Measurements from ENCODE around the gene NCOA6. TPM values are rescaled to one million over a fixed set of nuclear protein-coding genes. Genes with fewer than 3 reads are reported as not detected.
"Not testable (repeated sequence)": the region's sequence is repeated elsewhere in the genome, so short reads cannot be mapped to it uniquely, and the experiment has no call there.

The NCOA6 gene
- polyA plus RNA-seq, 3 donors, result 43.1 to 53.4 (median 52.1) TPM

DNA sequence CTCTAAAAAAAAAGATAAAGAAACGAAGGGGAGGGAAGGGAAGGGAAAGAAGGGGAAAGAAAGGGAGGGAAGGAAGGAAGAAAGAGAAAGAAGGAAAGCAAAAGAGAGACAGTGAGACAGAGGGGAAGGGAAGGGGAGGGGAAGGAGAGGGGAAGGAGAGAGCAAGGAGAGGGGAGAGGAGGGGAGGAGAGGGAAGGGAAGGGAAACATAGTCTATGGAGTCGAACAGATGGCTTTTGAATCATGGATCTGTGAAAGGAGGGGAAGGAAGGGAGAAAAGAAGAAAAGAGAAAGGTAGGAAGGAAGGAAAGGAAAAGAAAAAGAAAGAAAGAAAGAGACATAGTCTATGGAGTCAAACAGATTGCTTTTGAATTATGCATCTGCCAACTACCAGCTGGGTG lies 16.7 kb upstream of the NCOA6 start:
- no peak for DNase-seq

- DNase-seq, result peak; percentile 29
Observed at GRCh38 chr20:34834459-34834893, 9.0 kb upstream of the NCOA6 start.

- DNase-seq, result no peak
Observed at GRCh38 chr20:34831936-34832335, 6.5 kb upstream of the NCOA6 start.

GRCh38 chr20:34829191-34829590 lies 3.7 kb upstream of the NCOA6 start:
- no peak for DNase-seq

- peak; percentile 47 for DNase-seq
Observed at GRCh38 chr20:34824806-34825529, 483 bp downstream of the NCOA6 start.

DNA sequence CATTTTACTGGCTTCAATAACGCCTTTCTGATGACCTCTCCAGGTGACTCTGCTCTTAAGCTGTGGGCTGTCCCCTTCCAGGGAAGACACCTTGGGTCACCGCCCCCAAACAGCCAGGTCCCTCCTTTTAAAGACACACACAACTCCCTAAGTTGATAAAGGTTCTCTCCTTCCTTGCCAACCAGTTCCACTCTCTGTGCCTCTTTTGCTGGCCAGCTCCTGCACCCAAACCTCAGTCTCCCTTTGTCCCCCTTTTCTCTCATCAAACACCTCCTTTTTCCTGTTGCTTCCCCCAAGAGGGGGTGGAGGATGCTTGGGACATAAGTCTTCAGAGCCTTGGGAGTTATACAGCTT lies 1.0 kb downstream of the NCOA6 start:
- peak; percentile 61 for DNase-seq

GRCh38 chr20:34824026-34824425 lies 1.4 kb downstream of the NCOA6 start:
- DNase-seq, result no peak

DNA sequence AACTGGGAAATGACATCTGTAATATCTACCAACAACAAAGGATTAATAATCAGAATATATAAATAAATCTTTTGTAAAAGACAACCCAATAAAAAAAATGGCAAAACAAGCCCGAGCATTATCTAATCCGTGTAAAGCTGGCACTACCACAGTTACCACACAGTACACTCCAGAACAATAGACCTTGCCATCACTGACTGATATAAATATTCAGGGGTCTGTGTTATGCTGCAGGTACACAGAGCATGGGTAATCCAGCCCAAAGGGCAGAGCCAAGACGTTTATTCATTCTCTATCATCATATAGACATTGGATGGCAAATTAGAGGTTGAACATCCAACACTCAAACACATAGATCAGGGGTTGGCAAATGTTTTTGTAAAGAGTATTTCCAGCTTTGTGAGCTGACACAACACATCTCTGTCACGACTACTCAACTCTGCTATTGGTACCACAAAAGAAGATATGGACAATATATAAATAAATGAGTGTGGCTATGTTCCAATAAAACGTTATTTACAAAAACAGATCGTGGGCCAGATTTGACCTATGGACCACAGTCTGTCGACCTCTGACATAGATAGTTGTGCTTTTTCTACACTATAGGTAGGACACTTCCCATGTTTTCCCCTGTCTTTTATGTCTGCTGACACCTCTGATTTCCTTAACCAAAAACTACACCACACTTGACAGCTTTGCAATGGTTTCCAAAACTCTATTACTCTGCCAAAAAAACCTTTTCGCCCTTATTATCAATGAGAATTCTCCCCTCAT lies 4.5 kb downstream of the NCOA6 start:
- no peak for DNase-seq

DNA sequence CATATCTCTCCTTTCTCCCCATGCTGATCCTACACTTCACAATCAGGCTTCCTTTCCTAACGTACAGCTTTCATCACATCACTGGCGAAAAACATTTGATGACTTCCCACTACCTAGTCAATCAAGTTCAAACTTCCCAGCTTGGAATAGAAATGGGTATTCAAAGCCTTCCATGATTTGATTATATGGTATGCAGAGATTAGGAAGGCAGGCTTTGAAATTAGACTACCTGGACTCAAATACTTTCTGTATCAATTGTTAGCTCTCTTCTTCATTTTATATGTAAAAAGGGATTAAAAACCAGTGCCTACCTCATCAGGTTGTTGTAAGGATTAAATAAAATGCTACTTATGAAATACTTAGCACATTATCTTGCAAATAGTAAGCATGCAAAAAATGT lies 7.7 kb downstream of the NCOA6 start:
- DNase-seq, result no peak

- DNase-seq, result no peak
Observed at GRCh38 chr20:34817072-34817471, 8.4 kb downstream of the NCOA6 start.

- no peak for DNase-seq
Observed at GRCh38 chr20:34815636-34816035, 9.8 kb downstream of the NCOA6 start.

DNA sequence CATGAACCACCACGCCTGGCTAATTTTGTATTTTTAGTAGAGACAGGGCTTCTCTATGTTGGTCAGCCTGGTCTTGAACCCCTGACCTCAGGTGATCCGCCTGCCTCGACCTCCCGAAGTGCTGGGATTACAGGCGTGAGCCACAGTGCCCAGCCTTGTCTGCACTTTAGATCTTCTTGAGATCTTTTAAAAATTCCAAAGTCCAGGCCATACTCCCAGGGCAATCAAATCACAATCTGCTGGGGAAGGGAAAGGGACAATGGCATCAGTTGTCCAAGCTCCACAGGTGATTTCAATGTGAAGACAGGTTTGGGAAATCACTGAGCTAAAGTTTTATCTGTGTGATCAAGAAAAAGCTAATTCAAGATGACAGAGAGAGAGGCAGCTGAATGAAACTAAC lies 16.9 kb downstream of the NCOA6 start:
- no peak for DNase-seq

GRCh38 chr20:34807944-34808465 lies 17.4 kb downstream of the NCOA6 start:
- not testable (repeated sequence) for DNase-seq

- no peak for DNase-seq
Observed at GRCh38 chr20:34806255-34806654, 19.2 kb downstream of the NCOA6 start.

DNA sequence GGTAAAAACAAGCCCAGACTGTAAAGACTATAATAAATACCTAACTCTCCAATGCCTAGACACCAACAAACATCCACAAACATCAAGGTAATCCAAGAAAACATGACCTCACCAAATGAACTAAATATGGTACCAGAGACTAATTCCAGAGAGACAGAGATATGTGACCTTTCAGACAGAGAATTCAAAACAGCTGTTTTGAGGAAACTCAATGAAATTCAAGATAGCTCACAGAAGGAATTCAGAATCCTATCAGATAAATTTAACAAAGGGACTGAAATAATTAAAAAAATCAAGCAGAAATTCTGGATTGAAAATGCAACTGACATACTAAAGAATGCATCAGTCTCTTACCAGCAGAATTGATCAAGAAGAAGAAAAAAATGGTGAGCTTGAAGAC lies 26.6 kb downstream of the NCOA6 start:
- DNase-seq, result no peak

DNA sequence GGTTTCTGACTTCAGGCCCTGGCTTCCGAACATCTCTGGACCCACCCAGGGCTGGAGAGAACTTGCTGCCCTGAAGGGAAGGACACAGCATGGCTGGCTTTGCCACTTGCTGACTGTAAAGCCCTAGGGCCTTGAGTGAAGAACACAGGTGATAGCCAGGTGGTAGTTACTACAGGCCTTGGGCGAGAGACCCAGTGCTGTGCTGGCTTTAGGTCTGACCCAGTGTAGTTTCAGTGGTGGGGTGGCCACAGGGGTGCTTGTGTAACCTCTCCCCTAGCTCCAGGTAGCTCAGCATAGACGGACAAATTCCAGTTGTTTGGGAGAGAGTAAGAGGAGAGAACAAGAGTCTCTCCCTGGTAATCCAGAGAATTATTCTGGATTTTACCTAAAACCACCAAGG lies 27.1 kb downstream of the NCOA6 start:
- DNase-seq, result no peak

GRCh38 chr20:34797012-34797995 lies 28.1 kb downstream of the NCOA6 start:
- DNase-seq, result no peak

DNA sequence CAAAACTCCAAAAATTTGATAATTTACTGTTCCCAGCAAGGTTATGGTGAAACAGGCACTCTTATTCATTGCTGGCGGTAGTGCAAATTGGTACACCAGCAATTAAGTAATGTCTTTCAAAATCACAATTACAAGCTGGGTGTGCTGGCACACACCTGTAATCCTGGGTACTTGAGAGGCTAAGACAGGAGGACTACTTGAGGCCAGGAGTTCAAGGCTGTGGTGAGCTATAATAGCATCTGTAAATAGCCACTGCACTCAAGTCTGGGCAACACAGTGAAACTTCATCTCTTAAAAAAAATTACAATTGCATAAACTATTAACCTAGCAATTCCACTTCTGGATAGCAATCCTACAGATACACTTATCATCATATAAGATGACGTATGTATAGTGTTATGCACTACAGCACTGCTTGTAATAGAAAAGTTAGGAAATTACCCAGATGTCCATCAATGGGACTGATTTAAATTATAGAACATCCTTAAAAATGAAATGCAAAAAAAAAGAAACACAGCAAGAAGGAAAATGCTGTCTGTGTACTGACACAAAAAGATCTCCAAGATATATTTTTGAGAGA lies 31.4 kb downstream of the NCOA6 start:
- DNase-seq, result no peak

DNA sequence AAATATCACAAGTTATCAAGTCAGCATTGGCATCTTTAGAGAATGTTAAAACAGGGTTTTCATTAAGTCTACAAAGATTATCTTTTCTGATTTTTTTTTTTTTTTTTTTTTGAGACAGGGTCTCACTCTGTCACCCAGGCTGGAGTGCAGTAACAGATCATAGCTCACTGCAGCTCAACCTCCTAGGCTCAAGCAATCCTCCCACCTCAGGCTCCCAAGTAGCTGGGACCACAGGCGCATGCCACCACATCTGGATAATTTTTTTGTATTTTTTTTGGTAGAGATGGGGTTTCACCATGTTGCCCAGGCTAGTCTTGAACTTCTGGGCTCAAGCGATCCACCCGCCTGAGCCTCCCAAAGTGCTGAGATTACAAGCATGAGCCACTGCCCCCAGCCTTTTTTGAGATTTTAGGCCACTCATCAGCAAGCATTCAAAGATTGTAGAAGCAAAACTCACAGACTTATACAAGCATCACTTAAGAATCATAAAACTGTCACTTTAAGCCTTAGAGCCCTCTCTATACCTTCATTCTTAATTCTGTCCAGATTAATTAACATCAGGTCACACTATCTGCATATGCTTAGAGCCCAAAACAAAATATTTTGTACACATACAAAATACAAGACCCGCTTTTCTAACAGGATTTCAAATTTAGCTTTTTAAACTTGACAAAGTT lies 32.6 kb downstream of the NCOA6 start:
- DNase-seq, result no peak

DNA sequence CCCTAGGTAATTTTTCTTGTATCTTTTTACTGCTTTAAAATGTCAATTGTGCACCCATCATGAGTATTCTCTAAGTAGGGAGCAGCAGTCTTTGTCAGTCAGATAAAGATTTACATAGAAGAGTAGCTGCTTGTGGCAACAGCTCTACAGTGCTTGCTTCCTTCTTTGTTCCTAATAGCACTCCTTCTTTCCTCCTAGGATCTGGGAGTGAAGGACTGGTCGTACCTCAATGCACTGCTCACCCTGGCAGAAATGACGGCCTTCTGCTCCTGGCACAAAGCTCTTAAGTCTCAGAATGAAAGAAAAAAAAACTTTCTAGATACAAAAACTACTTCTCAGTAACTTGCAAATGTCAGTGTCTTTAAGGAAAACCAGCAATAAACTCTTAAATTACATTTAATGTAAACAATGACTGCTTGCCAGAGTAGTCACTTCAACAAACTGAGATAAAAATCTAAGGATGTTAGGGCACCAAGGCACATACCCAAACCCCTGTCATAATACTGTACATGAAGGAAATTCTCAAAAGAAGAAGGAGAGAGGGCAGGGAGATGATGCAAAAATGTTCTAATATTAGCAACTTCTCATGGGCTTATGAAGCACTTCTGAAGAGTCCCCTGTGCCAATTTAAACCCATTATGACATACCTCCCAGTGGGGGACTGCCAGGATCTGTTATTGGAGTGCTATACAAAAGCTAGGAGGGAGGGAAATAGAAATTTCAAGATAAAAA lies 34.0 kb downstream of the NCOA6 start:
- DNase-seq, result no peak
